ENCODE results near the gene PCNX2.

PCNX2 gene

GRCh38 chr1:233316473-233316872 is 20.9 kb upstream of the PCNX2 start:
- no peak for DNase-seq

- DNase-seq: no peak
These were observed 20.3 kb upstream of the PCNX2 start for GRCh38 chr1:233315718-233316301.

- DNase-seq: no peak
These were observed 18.1 kb upstream of the PCNX2 start for GRCh38 chr1:233313434-233314155.

GRCh38 chr1:233304489-233305102 is 9.1 kb upstream of the PCNX2 start:
- DNase-seq: no peak

GRCh38 chr1:233300326-233300725 is 4.8 kb upstream of the PCNX2 start:
- no peak for DNase-seq

- DNase-seq: no peak
These were observed 3.9 kb upstream of the PCNX2 start for GRCh38 chr1:233299450-233299849.

- DNase-seq: no peak
These were observed 424 bp upstream of the PCNX2 start for GRCh38 chr1:233295975-233296322.

GRCh38 chr1:233294913-233295236 is 650 bp downstream of the PCNX2 start:
- no peak for DNase-seq

GRCh38 chr1:233293556-233294446 is 1.7 kb downstream of the PCNX2 start:
- DNase-seq: no peak

GRCh38 chr1:233290396-233291034 is 5.0 kb downstream of the PCNX2 start:
- no peak for DNase-seq

- DNase-seq: no peak
These were observed 5.8 kb downstream of the PCNX2 start for GRCh38 chr1:233289676-233290075.

GRCh38 chr1:233282582-233282886 is 13.0 kb downstream of the PCNX2 start:
- no peak for DNase-seq

- DNase-seq: no peak
These were observed 13.6 kb downstream of the PCNX2 start for GRCh38 chr1:233281711-233282581.

- no peak for DNase-seq
These were observed 15.6 kb downstream of the PCNX2 start for GRCh38 chr1:233279971-233280370.

GRCh38 chr1:233278631-233279030 is 16.9 kb downstream of the PCNX2 start:
- DNase-seq: no peak

- no peak for DNase-seq
These were observed 17.6 kb downstream of the PCNX2 start for GRCh38 chr1:233277637-233278606.

- DNase-seq: no peak
These were observed 25.9 kb downstream of the PCNX2 start for GRCh38 chr1:233269656-233270055.

- no peak for DNase-seq
These were observed 27.0 kb downstream of the PCNX2 start for GRCh38 chr1:233268389-233269022.

- DNase-seq: no peak
These were observed 33.8 kb downstream of the PCNX2 start for GRCh38 chr1:233261695-233262094.

GRCh38 chr1:233261206-233261605 is 34.3 kb downstream of the PCNX2 start:
- no peak for DNase-seq

- DNase-seq: no peak
These were observed 37.7 kb downstream of the PCNX2 start for GRCh38 chr1:233257786-233258185.
